ENCODE data around the gene RPS26. TPM values are rescaled to one million over a fixed set of nuclear protein-coding genes. Genes with fewer than 3 reads are reported as not detected.
"Not testable (repeated sequence)": the region's sequence is repeated elsewhere in the genome, so short reads cannot be mapped to it uniquely, and the experiment has no call there.

RPS26 gene
- total RNA-seq: 10 to 100 TPM; 33.2 to 45.2 TPM
- long read RNA-seq, donor 1, transcript RPS26-204 (4 exons, 1,140 nt): major isoform, 5 of 5 reads
- long read RNA-seq, donor 1, partial matches to known transcripts: 0 of 5 reads
- long read RNA-seq, donor 1, other reads (novel, unspliced or antisense): 0 of 5 reads
- long read RNA-seq, donor 2, partial matches to known transcripts: 1 of 3 reads
- long read RNA-seq, donor 2, other reads (novel, unspliced or antisense): 0 of 3 reads

DNA sequence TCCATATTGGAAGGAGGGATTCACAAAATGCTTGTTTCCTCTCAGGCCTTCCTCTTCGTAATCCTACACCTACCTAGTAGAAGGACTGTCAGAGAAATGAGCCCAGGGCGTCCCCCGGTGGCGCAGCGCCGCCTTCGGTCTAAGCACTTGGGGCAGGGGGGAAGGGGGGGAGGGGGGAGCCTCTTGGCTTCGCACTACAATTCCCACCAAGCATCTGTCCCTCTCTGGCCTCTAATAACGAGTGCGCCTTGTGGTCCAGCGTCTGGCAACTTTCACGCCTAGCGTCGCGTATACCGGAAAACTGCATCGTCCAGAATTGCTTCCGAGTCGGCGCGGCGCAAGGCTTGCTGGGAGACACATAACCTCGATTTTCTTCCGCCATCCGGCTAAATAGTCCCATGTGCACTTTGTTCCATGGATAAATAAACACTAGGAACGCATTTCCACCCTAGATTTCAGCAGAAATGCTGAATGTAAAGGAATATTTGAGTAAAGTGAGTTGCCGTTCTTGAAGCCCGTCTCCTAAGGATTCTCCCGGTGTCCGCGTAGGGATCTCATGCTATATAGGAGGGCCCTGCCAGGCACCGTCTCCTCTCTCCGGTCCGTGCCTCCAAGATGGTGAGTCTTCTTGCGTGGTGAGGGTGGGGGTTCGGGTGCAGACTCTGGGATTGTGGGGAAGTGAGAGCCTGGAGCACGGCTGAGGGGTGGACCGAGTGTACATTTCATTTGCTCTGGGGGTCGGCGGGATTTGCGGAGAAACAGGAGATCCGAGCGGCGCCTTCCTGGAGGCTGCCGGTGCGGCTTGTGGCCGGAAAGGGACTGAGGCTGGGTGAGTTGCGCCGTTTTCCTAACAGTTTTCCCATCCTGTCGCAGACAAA is at the start of gene RPS26:
TSS of gene RPS26 (plus strand) at position 367 of the 878 bp plus-strand sequence. CDS start at position 616, 249 bp downstream.
- DNase-seq (ENCODE audit: low spot score): peak; percentile 99
- intact Hi-C loops (cut with DNase I): no loop called here

DNA sequence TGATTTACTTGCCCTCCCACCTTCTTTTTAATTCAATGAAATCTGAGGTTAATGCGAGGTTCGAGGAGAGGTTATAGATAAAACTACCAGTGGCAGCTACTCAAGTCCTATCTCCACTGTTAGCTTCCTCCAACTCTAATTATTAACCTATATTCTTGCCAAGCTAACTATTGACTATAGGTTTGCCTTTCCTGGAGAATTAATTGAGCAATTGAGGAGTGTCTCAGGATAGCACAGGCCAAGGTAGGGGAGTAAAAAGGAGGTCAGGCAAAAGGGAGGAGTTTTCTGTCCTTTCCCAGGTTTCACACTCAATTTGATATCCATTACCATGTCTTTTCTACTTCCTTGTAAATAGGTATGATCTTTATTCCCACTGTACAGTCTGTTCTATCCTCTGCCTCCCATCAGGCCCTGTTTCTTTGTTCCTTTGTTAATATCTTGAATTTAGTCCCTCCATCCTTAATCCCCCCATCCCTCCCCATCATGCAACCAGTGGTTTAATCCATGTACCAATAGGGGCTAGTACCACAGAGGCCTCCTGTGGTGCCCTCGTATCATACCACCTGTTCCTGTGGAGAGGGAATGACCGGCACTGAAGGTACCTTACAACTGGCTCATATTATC is 48.4 kb upstream of the RPS26 start:
- intact Hi-C loops (cut with DNase I): no loop called here
- DNase-seq (ENCODE audit: low spot score): no peak

DNA sequence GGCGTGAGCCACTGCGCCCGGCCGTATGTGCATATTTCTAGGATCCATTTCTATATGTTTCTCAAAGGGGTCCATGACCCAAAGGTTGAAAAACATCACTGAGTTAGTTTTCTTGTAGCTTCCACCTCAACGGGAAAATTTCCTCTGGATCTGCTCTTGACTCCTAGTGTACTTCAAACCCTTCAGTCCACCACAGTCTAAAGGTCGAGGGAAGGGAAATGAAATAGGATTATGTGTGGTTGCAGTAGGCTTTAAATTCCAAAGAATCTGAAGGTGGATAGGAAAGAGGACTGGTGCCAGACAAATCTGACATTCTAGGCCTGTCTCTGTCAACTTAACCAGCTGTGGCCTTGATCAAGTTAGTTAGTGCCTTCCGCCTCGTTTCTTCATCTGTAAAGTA is 46.4 kb upstream of the RPS26 start:
- intact Hi-C loops (cut with DNase I): loop anchor here (2.0 to 5.0 kb wide), 2 partner anchors 42 to 71 kb away; no protein-coding TSS in a partner anchor
- DNase-seq (ENCODE audit: low spot score): no peak

DNA sequence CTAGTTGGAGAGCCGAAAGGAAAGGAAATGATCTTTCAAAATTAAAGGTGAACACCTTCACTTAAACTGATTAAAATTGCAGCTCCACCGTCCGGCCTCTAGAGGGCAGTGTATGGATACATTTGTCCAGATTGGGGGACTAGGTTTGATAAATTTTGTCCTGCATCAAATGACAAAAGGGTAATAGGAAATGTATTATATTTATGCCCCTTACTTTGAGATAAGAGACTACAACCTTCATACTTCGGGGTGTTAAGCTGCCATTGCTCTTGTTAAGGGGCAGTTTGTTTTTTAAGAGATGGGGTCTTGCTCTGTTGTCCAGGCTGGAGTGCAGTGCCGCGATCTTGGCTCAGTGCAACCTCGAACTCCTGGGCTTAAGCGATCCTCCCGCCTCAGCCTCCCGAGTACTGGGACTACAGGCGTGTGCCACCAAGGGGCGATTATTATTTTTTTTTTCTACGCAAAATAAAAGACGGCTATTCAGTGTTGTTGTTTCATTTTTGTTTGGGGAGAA is 45.5 kb upstream of the RPS26 start:
- no peak for DNase-seq (ENCODE audit: low spot score)
- intact Hi-C loops (cut with DNase I): loop anchor here in 1 of 2 donors (5.0 kb wide), 1 partner anchor 41 kb away; no protein-coding TSS in a partner anchor

DNA sequence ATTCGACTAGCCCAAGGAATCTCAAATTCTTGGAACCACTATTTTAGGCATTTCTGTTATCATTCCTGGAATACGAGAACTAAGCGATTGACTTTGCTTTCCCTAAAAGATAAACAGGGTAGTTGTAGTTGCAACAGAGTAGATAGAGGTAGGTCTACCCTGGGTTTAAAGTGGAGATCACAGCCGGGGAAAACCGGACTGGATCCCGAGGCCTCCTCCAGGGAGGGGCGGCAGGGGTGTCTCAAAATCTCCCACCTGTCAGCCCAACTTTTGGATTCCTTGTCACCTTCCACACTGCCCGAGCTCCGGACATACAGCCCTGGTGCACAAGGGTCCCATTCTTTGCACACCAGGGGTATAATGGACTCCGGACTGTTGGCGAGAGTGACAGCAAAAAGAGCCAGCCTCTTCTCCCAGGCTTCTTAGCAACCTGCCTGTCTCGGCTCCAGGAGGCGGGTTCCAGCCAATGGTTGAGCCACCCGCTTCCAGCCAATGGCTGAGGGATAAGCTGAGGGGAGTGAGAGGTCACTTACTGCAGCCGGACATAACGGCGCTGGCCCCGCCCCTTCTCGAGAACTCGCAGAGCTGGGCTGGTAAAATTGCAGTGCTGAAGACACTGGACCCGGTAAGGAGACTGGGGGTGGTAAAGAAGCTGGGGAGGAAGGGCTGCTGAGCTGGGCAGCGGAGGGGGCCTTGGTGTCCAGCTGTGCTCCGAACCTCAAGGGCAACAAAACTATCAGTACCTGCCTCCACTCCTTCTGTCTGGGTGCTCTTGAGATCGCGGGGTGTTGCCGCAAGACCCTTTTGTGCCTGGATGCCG is 44.8 kb upstream of the RPS26 start, which contains the start of gene SUOX:
TSS of gene SUOX (plus strand) at position 562 of the 820 bp plus-strand sequence. CDS start 4,946 bp downstream, outside the sequence.
- intact Hi-C loops (cut with DNase I): loop anchor here in 1 of 2 donors (5.0 kb wide), 1 partner anchor 40 kb away; no protein-coding TSS in a partner anchor

DNA sequence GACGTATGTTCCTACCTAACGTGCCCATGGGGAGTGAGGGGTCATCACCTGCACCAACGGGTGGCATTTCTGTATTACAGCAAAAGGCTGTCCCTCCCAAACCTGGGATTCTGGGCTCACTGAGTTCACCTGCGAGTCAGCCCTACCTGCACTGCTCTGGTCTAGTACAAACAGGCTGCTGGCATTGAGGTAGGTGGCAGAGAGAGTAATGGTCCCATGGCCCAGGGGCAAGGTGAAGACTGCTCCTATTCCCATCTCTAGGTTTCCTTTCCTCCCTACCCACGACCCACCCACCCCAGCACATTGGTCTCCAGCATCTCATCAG is 44.2 kb upstream of the RPS26 start:
- DNase-seq (ENCODE audit: low spot score): no peak
- intact Hi-C loops (cut with DNase I): loop anchor here in 1 of 2 donors (5.0 kb wide), 1 partner anchor 40 kb away; no protein-coding TSS in a partner anchor

More for the DNA sequence above, 44.8 kb upstream of the RPS26 start, which contains the start of gene SUOX:
- DNase-seq (ENCODE audit: low spot score): peak; percentile 99

DNA sequence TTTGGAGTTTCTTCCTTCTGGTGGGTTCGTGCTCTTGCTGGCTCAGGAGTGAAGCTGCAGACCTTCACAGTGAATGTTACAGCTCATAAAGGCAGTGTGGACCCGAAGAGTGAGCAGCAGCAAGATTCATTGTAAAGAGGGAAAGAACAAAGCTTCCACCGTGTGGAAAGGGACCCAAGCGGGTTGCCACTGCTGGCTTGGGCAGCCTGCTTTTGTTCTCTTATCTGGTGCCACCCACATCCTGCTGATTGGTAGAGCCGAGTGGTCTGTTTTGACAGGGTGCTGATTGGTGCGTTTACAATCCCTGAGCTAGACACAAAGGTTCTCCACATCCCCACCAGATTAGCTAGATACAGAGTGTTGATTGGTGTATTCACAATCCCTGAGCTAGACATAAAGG is 42.2 kb upstream of the RPS26 start:
- intact Hi-C loops (cut with DNase I): loop anchor here in 1 of 2 donors (5.0 kb wide), 1 partner anchor 38 kb away; no protein-coding TSS in a partner anchor
- DNase-seq (ENCODE audit: low spot score): not testable (repeated sequence)

DNA sequence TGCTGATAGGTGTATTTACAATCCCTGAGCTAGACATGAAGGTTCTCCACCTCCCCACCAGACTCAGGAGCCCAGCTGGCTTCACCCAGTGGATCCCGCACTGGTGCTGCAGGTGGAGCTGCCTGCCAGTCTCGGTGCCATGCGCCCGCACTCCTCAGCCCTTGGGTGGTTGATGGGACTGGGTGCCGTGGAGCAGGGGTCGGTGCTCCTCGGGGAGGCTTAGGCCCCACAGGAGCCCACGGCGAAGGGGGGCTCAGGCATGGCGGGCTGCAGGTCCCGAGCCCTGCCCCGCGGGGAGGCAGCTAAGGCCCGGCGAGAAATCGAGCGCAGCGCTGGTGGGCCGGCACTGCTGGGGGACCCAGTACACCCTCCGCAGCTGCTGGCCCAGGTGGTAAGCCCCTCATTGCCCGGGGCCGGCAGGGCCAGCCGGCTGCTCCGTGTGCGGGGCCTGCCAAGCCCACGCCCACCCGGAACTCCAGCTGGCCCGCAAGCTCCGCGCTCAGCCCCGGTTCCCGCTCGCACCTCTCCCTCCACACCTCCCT is 41.6 kb upstream of the RPS26 start:
- DNase-seq (ENCODE audit: low spot score): not testable (repeated sequence)
- intact Hi-C loops (cut with DNase I): loop anchor here in 1 of 2 donors (5.0 kb wide), 1 partner anchor 37 kb away; no protein-coding TSS in a partner anchor

DNA sequence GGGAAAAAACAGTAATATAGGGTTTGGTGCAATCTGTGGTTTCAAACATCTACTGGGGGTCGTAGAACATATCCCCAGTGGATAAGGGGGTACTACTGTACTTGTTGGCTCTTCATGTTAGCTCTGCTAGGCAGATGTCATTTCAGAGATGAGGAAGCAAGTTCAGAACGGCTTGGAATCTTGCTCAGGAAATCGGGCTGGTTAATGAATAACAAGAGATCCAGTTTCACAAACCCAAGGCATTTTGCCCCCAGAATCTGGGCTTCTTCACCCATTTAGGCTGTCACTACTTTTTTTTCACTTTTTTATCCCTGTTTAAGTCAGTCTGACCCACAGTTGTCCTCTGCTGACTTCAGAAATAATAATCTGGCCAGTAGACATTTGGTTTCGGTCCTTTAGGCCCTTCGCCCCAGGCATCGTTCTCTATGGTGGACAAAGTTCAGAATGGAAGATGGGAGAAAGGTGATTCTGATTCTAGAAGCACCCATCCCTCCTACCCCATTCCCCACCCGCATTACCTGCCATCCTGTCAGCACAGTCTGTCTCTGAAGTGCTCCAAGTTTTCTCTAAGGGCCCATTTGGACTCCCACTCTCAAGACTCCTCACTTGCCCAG is 40.1 kb upstream of the RPS26 start:
- no peak for DNase-seq (ENCODE audit: low spot score)
- intact Hi-C loops (cut with DNase I): no loop called here

DNA sequence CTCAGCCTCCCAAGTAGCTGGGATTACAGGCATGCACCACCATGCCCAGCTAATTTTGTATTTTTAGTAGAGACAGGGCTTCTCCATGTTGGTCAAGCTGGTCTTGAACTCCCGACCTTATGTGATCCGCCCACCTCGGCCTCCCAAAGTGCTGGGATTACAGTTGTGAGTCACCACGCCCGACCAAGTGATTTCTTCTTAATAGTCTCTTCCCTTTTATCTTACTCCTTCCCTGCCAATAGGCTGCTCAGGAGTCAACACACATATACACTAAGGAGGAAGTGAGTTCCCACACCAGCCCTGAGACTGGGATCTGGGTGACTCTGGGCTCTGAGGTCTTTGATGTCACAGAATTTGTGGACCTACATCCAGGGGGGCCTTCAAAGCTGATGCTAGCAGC is 38.3 kb upstream of the RPS26 start:
- not testable (repeated sequence) for DNase-seq (ENCODE audit: low spot score)

DNA sequence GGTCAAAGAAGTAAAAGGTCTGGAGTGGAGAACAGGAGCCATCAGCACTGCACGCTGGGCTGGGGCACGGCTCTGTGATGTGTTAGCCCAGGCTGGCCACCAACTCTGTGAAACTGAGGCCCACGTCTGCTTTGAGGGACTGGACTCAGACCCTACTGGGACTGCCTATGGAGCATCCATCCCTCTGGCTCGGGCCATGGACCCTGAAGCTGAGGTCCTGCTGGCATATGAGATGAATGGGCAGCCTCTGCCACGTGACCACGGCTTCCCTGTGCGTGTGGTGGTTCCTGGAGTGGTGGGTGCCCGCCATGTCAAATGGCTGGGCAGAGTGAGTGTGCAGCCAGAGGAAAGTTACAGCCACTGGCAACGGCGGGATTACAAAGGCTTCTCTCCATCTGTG is 37.5 kb upstream of the RPS26 start:
- intact Hi-C loops (cut with DNase I): no loop called here
- no peak for DNase-seq (ENCODE audit: low spot score)

More for the DNA sequence above, 38.3 kb upstream of the RPS26 start:
- intact Hi-C loops (cut with DNase I): not testable (repeated sequence)

DNA sequence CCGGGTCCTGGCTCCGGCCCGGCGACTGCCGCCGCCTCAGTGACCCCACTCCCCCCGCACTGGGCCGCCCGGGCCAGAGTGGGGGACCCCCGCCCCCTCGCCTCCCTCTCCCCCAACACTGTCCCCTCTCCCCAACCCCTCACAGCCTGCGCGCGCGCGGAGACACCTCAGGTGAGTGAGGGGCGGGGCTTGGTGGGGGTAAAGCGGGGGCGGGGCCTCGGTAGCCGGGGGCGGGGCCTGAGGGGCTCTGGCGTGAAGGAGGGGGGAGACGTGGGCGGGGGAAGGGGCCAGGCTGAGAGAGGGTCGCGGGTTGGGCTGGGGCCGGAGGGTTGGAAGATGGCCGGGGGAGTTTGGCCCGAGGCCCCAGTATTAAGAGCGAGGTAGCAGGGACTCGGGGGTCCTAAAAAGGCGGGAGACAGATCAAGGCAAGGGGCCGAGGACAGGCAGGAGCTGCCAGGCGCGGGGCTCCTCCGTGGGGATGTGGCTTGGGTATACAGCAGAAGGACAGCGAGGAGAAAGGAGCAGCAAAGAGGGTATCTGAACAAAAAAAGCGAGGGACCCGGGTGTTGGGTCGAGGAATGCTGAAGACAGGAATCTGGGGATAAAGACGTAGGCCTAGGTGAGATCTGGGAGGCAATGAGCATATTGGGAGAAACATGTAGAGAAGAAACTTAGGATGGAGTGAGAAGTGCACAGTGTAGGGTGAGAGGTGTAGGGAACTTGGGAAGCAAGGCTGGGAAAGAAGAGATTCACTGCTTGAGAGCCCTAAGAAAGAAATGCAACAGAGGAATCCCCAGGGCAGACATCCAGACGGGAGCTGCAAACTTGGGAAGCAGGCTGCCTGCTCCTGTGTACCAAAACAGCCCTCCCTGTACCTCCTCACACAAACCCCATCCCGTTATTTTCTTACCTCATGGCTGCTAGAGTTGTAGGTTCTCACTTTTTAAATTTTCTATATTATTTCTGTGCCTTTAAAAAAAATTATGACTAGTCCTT is 33.9 kb upstream of the RPS26 start:
- DNase-seq (ENCODE audit: low spot score): no peak
- intact Hi-C loops (cut with DNase I): no loop called here

DNA sequence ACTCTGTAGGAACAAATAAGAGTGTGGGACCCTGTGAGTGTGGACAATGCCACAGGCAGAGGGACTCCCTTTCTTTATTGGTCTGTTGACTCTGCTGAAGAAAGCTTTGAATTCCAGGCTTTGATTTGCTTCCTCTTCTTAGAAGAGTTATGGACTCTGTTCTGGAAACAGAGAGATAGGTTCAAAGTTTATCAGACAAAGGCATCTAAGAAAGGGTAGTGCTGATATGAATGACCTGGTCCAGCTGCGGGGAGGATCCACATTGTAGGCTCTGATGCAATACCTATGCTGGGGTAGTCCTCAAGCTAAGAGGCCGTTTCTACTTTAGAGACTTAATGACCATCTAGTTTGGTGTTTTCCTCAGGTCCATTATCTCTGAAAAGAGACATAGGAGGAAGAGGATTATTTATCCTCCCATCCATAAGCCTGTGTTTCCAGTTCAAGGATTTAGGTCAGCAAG is 31.6 kb upstream of the RPS26 start:
- DNase-seq (ENCODE audit: low spot score): no peak
- intact Hi-C loops (cut with DNase I): no loop called here

DNA sequence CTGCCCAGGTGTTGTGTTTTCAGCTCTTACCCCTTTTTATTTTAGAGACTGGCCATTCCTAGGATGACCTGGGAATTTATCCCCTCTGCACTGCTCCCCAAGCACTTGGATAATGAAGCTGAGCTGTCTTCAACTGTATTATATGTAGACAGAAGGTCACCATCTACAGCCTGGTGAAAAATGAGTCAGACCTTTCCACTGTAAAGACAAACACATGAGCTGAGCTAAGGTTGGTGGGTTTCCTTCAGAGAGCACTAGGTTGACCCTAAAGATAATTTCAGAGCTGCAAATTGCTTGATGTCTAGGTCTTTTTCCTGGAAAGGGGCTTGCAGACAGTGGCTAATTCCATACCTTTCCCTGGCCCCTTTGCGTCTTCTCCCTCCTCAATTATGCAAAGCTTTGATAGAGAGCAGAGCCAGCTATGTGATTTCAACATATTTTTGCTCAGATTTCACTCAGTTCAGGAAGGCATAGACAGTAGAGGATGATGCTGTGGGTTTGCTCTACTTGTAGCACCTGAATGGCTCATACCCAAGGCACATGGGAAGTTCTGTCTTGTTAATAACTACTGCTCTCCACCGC is 30.1 kb upstream of the RPS26 start:
- intact Hi-C loops (cut with DNase I): no loop called here

DNA sequence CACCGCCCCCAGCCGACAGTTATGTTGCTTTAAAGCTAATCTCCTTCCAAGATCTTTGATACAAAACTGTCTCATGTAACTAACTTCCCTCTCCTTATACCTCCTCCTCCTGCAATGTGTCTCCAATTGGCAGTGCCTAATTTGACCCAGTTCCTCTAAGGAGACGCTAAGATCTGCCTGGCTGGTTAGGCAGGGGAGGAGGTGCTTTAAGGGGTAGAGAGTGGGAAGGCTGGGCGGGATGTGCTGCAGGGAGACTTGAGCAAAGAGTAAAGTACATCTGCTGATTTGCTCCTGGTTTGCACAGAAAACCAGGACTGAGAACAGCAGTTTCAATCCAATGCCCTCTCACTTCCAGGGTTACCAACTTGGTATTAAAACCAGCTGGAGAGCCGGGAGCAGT is 28.2 kb upstream of the RPS26 start:
- no peak for DNase-seq (ENCODE audit: low spot score)
- intact Hi-C loops (cut with DNase I): no loop called here

More for the DNA sequence above, 30.1 kb upstream of the RPS26 start:
- no peak for DNase-seq (ENCODE audit: low spot score)

DNA sequence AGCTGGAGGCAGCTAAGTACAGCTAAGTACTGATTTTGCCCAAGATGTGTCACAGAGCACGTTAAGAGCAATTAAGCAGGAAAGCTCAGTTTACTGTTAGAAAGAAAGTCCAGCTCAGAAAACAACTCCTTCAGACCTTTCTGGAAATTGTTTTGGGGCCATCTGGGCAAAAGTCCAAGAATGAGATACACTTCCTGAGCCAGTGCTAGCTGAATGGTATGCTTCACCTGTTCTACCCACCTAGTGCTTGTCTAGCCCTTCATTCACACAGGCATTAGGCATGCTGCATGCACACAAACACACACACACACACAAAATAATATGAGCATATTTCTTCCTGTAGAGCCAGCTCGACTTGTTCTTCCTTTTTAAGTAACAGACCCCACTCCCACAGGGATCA is 27.5 kb upstream of the RPS26 start:
- intact Hi-C loops (cut with DNase I): no loop called here
- no peak for DNase-seq (ENCODE audit: low spot score)

All from posterior vena cava (tissue), 2 donors.